ENCODE results near the gene C16orf89. TPM values are rescaled to one million over a fixed set of nuclear protein-coding genes. Genes with fewer than 3 reads are reported as not detected.

The C16orf89 gene
- total RNA-seq, 1 experiment from 2014 or later, result 0.49 TPM

- TF ChIP-seq CTCF (IDR thresholded peaks at IDR 0.05 in 2 of 3, conservative IDR thresholded peaks at IDR 0.05 in 1 of 3; ENCODE audit: borderline replicate concordance in 1 of 3, insufficient read depth in 1 of 3, low read depth in 2 of 3, low read length in 2 of 3), result no peak
- TF ChIP-seq RAD21 (IDR thresholded peaks at IDR 0.05; ENCODE audit: low read depth), result no peak
Measured at GRCh38 chr16:5018793-5019192, 47.0 kb downstream of the C16orf89 start (continued).

- Histone ChIP-seq H3K36me3 (ENCODE audit: control insufficient read depth in 1 of 2, insufficient read depth in 2 of 2, low read length in 2 of 2) (no peaks in the 10 kb centered on the region), H3K27ac (ENCODE audit: low read depth, low read length) (no peak overlapping the region), H3K9me3 (ENCODE audit: control insufficient read depth in 1 of 2, insufficient read depth in 1 of 2, low read depth in 1 of 2, low read length in 2 of 2) (no peaks in the 10 kb centered on the region), H2AFZ (ENCODE audit: low read depth, low read length, poor library complexity, severe bottlenecking) (no peak overlapping the region), H3K4me3 (replicated peaks in 1 of 2; ENCODE audit: low read depth in 1 of 2, low read length in 2 of 2) (no peak overlapping the region), H3K4me1 (ENCODE audit: control insufficient read depth in 1 of 2, insufficient read depth in 2 of 2, low read length in 2 of 2) (no peaks in the 10 kb centered on the region), H3K79me2 (ENCODE audit: insufficient read depth, low read length) (no peaks in the 10 kb centered on the region), H3K9me2 (ENCODE audit: insufficient read depth) (no peaks in the 10 kb centered on the region), H3K27me3 (ENCODE audit: insufficient read depth, low read length) (no peaks in the 10 kb centered on the region), H3K4me2 (ENCODE audit: low read length) (no peak overlapping the region), H4K20me1 (ENCODE audit: insufficient read depth) (no peaks in the 10 kb centered on the region), H3K9ac (ENCODE audit: low read length) (no peak overlapping the region)
- intact Hi-C loops (cut with micrococcal nuclease), result no loop called here
- CTCF ChIA-PET, result no interaction called here
- RAD21 ChIA-PET (ENCODE audit: low non-redundant PET in 1 of 2, low total read pairs in 2 of 2, uncharacterized antibody in 2 of 2, unreplicated experiment in 2 of 2), result no interaction called here
- POLR2A ChIA-PET, result no interaction called here
- no peak for TF ChIP-seq CEBPB (IDR thresholded peaks at IDR 0.05; ENCODE audit: low read depth)
- no peak for TF ChIP-seq ZFX (IDR thresholded peaks at IDR 0.05)
- TF ChIP-seq JUND (IDR thresholded peaks at IDR 0.05), result no peak
- TF ChIP-seq POLR2AphosphoS5 (IDR thresholded peaks at IDR 0.05; ENCODE audit: low read depth, low read length), result no peak
- TF ChIP-seq SRF (IDR thresholded peaks at IDR 0.05; ENCODE audit: low read depth), result no peak
- no peak for TF ChIP-seq EZH2 (IDR thresholded peaks at IDR 0.05)
- no peak for TF ChIP-seq YY1 (IDR thresholded peaks at IDR 0.05; ENCODE audit: extremely low read depth, insufficient replicate concordance, low read depth, low read length)
- no peak for TF ChIP-seq RAD21 (IDR thresholded peaks at IDR 0.05; ENCODE audit: low read depth)
- DNase-seq (ENCODE audit: low read depth, low spot score) (no peak), ATAC-seq (no peak)
- BruUV-seq (replicated peaks), result no TSS peak
Measured at GRCh38 chr16:5017678-5017969, 48.1 kb downstream of the C16orf89 start.
